K562 (cell line): ENCODE data around the gene SUPT16H. TPM values are rescaled to one million over a fixed set of nuclear protein-coding genes. Genes with fewer than 3 reads are reported as not detected.

Experiments used
- ATAC-seq: fragments of 200-7000 bp; cut with Tn5 transposase; 3 replicates; pipeline ENCODE4 v1.9.1; 2020; ENCODE audit warnings: moderate library complexity
- BruUV-seq: library from RNA; stranded (reverse); fragments of 400-500 nt; replicated peaks from 2 replicates; lab custom pipeline; 2021; lab: Mats Ljungman, UMichigan
- CTCF ChIA-PET: fragments of 300-600 bp; formaldehyde crosslinking; extraction: SDS; loops from one replicate; lab custom pipeline; 2021; ENCODE audit warnings: low intra/inter-chr PET ratio; lab: Yijun Ruan, JAX
- POLR2A ChIA-PET: fragments of 300-600, 350-650 bp; sonication (Branson Sonifier 250); formaldehyde crosslinking; extraction: SDS; loops from one replicate; lab custom pipeline; 2021; ENCODE audit warnings: antibody characterized with exemption, inconsistent platforms; lab: Yijun Ruan, JAX
- DNase-seq, 4 experiments: peaks; one replicate each; pipeline versions ENCODE4 v3.0.0 to v3.0.0-alpha.2; 2011 to 2018; ENCODE audit warnings: low spot score in 3 of 4, mixed read lengths in 3 of 4; ENCODE audit errors: extremely low read depth in 1 of 4
- FAIRE-seq: peaks from 2 replicates; lab custom pipeline; 2011; peaks lifted over from hg19 to GRCh38; lab: Jason Lieb, UNC
- H2AFZ ChIP-seq: 2 replicates; pipeline ENCODE4 v1.6.0; 2011; ENCODE audit warnings: low read depth, low read length, control low read depth, inconsistent platforms
- H3K27ac ChIP-seq: fragments of 200-600 bp; 3 replicates; pipeline ENCODE4 v1.8.0; 2011; ENCODE audit warnings: low read depth, mild to moderate bottlenecking, control low read depth, inconsistent platforms, low read length, moderate library complexity, mixed read lengths; ENCODE audit errors: extremely low read depth
- H3K27me3 ChIP-seq, 2 experiments: fragments of 300-600 bp in 1 of 2; 2 replicates in 1 of 2; 3 replicates in 1 of 2; pipeline versions ENCODE4 v1.6.0 to v1.8.0; 2011; ENCODE audit warnings: inconsistent platforms in 2 of 2, low read length in 2 of 2, mild to moderate bottlenecking in 1 of 2, mixed read lengths in 1 of 2, moderate library complexity in 1 of 2; ENCODE audit not compliant: control insufficient read depth in 2 of 2, insufficient read depth in 2 of 2
- H3K36me3 ChIP-seq: fragments of 300-600 bp; 3 replicates; pipeline ENCODE4 v1.8.0; 2011; ENCODE audit warnings: mild to moderate bottlenecking, low read length, inconsistent platforms; ENCODE audit not compliant: control insufficient read depth, insufficient read depth
- H3K4me1 ChIP-seq, 2 experiments: fragments of 200-600 bp in 1 of 2; replicated peaks in 1 of 2; 2 replicates in 1 of 2; 3 replicates in 1 of 2; pipeline versions ENCODE4 v1.5.1 to v1.8.0; 2011; ENCODE audit warnings: inconsistent platforms in 2 of 2, low read length in 2 of 2, mild to moderate bottlenecking in 1 of 2, mixed read lengths in 1 of 2, moderate library complexity in 1 of 2; ENCODE audit not compliant: control insufficient read depth in 2 of 2, insufficient read depth in 2 of 2
- H3K4me2 ChIP-seq: 2 replicates; pipeline ENCODE4 v1.6.1; 2011; ENCODE audit warnings: low read length, control low read depth, inconsistent platforms, mixed read lengths; ENCODE audit not compliant: insufficient read depth
- H3K4me3 ChIP-seq: fragments of 200-600 bp; sonication (generic), shearing (Covaris generic); 2 replicates; pipeline ENCODE4 v1.5.1; 2016; ENCODE audit warnings: control low read depth, inconsistent platforms
- H3K79me2 ChIP-seq: fragments of 200-600 bp; 3 replicates; pipeline ENCODE4 v1.8.0; 2011; ENCODE audit warnings: low read length, inconsistent platforms; ENCODE audit not compliant: control insufficient read depth, insufficient read depth
- H3K9ac ChIP-seq, 2 experiments: 2 replicates each; pipeline versions ENCODE4 v1.6.0 to v1.6.1; 2011; ENCODE audit warnings: low read depth in 2 of 2, low read length in 2 of 2, control low read depth in 1 of 2, inconsistent platforms in 1 of 2, mild to moderate bottlenecking in 1 of 2, mixed read lengths in 1 of 2; ENCODE audit not compliant: insufficient read depth in 1 of 2
- H3K9me1 ChIP-seq: one replicate; pipeline ENCODE4 v1.6.0; 2011; ENCODE audit warnings: inconsistent platforms, mild to moderate bottlenecking, low read length, moderate library complexity; ENCODE audit not compliant: control insufficient read depth, insufficient read depth
- H3K9me3 ChIP-seq: replicated peaks from 2 replicates; pipeline ENCODE4 v1.5.1; 2011; ENCODE audit warnings: low read depth, low read length, inconsistent platforms; ENCODE audit not compliant: control insufficient read depth, insufficient read depth
- H4K20me1 ChIP-seq: replicated peaks from 2 replicates; pipeline ENCODE4 v1.6.1; 2011; ENCODE audit warnings: low read length, inconsistent platforms, mixed read lengths; ENCODE audit not compliant: control insufficient read depth, insufficient read depth
- ERF ChIP-seq: fragments of 450-650 bp; formaldehyde crosslinking; IDR thresholded peaks from 2 replicates; pipeline ENCODE4 v1.4.0; 2020; ENCODE audit warnings: mild to moderate bottlenecking, mixed read lengths
- NEUROD1 ChIP-seq: fragments of 150-350 bp; IDR thresholded peaks from 2 replicates; pipeline ENCODE4 v1.6.1; 2014; ENCODE audit warnings: borderline replicate concordance, low read length, low read depth; ENCODE audit not compliant: partially characterized antibody
- NR2C1 ChIP-seq, 2 experiments: fragments of 450-650 bp; IDR thresholded peaks; 2 replicates each; pipeline ENCODE4 v1.6.1; 2017; ENCODE audit warnings: mild to moderate bottlenecking in 2 of 2, antibody characterized with exemption in 1 of 2, inconsistent platforms in 1 of 2, missing compliant biosample characterization in 1 of 2, missing genetic modification characterization in 1 of 2
- NR2C2 ChIP-seq, 2 experiments: fragments of 200-800 bp in 1 of 2; sonication (Bioruptor generic) in 1 of 2; sonication (generic) in 1 of 2; formaldehyde crosslinking in 1 of 2; IDR thresholded peaks; 2 replicates each; pipeline versions ENCODE4 v1.6.1 to v1.8.0; 2016 to 2022; ENCODE audit warnings: mild to moderate bottlenecking in 1 of 2, missing compliant biosample characterization in 1 of 2, missing genetic modification characterization in 1 of 2, missing genetic modification reagents in 1 of 2
- POLR2G ChIP-seq: fragments of 200-400 bp; formaldehyde crosslinking; IDR thresholded peaks from 2 replicates; pipeline ENCODE4 v1.6.1; 2017; ENCODE audit warnings: low read depth, mild to moderate bottlenecking, antibody characterized with exemption, low read length, moderate library complexity
- RERE ChIP-seq: sonication (generic); formaldehyde crosslinking; IDR thresholded peaks from 2 replicates; pipeline ENCODE4 v1.8.0; 2023; ENCODE audit warnings: missing genetic modification reagents, mild to moderate bottlenecking, borderline replicate concordance
- SP1 ChIP-seq: sonication (generic); formaldehyde crosslinking; IDR thresholded peaks from 2 replicates; pipeline ENCODE4 v1.8.1; 2022; ENCODE audit warnings: mild to moderate bottlenecking, missing genetic modification reagents
- SPI1 ChIP-seq: IDR thresholded peaks from 2 replicates; pipeline ENCODE4 v1.6.1; 2011; ENCODE audit warnings: low read depth, low read length, control low read depth, borderline replicate concordance
- TAL1 ChIP-seq: fragments of 450-650 bp; IDR thresholded peaks from 2 replicates; pipeline ENCODE4 v1.6.1; 2016; ENCODE audit warnings: mild to moderate bottlenecking
- ZNF740 ChIP-seq, 3 experiments: fragments of 200-800 bp in 1 of 3; sonication (Bioruptor generic) in 1 of 3; sonication (generic) in 1 of 3; formaldehyde crosslinking in 1 of 3; IDR thresholded peaks; 2 replicates each; pipeline versions ENCODE4 v1.6.1 to v1.8.0; 2016 to 2022; ENCODE audit warnings: mild to moderate bottlenecking in 2 of 3, missing compliant biosample characterization in 2 of 3, missing genetic modification characterization in 2 of 3, missing genetic modification reagents in 1 of 3
- WGBS: fragments of 100-300 bp; shearing (Covaris generic); methylation state at CpG from one replicate; pipeline ENCODE4 v1.1.6; 2016; ENCODE audit warnings: low coverage, mixed read lengths; ENCODE audit not compliant: insufficient coverage; ENCODE audit errors: missing lambda C conversion rate; 5-methylcytosine and 5-hydroxymethylcytosine counted together
- in situ Hi-C: fragments of 300-500 bp; cut with MboI; formaldehyde crosslinking; loops from 4 replicates; pipeline ENCODE4 v1.15.0; 2018; ENCODE audit warnings: inconsistent platforms, mixed read lengths
- intact Hi-C: fragments of 100-400 bp; cut with micrococcal nuclease; formaldehyde crosslinking; loops from 2 replicates; pipeline ENCODE4 v1.14.2; 2022
- polyA plus RNA-seq, 8 experiments: library from polyadenylated mRNA; depleted of rRNA in 4 of 8; stranded (reverse) in 5 of 8; unstranded in 3 of 8; fragments of >200 nt; fragmentation: Nextera tagmentation in 2 of 8; fragmentation: Illumina TruSeq in 1 of 8; extraction: Ambion mirVana in 2 of 8; extraction: Trizol in 1 of 8; gene quantifications; 2 replicates each; pipeline versions ENCODE4 v1.2.1 to v1.2.3, GENCODE V29; 2011 to 2014; ENCODE audit warnings: inconsistent platforms in 1 of 8, missing spikeins in 1 of 8
- total RNA-seq, 7 experiments: library from RNA; depleted of rRNA in 6 of 7; stranded (reverse); fragments of >200 nt in 6 of 7; fragmentation: Illumina TruSeq in 2 of 7; extraction: Trizol in 2 of 7; gene quantifications; 2 replicates each; pipeline versions ENCODE4 v1.2.1 to v1.2.3, GENCODE V29; 2011 to 2021; ENCODE audit warnings: low replicate concordance in 1 of 7
- TF ChIP-seq, protein P1 (sequence below): sonication (generic); IDR thresholded peaks from 2 replicates; pipeline ENCODE4 v1.6.1; 2016
- TF ChIP-seq, protein P2 (sequence below), 2 experiments: fragments of 250-450 bp in 1 of 2; fragments of 450-650 bp in 1 of 2; sonication (Bioruptor Pico) in 1 of 2; IDR thresholded peaks; 2 replicates each; pipeline versions ENCODE4 v1.6.1 to v1.8.0; 2016 to 2021; ENCODE audit warnings: mild to moderate bottlenecking in 2 of 2, moderate library complexity in 2 of 2, missing compliant biosample characterization in 1 of 2, missing genetic modification characterization in 1 of 2

SUPT16H gene
- total and polyA plus RNA-seq, 9 of the 15 experiments (the other 6 are each of a cell fraction or from before 2014, with no cell fraction given), result 75.4 to 152 (median 105) TPM

DNA sequence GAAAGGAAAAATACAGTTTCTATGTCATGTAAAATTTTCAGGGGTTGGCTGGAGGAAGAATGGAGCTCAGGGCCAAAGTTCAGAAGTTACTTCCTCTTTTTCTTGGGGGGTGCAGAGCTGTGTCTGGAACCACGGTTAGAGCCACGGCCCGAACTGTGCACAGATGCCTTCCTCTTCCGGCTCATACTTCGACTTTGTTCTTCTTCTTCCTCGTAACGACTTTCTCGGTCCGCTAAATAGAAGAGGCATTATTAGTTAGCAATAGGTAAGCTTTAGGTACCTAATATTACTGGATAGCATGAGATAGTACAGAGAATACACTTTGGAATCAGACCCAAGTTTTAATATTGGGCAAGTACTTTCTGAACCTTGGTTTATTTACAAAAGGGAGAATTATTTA is 31.2 kb downstream of the SUPT16H start:
- Histone ChIP-seq H3K27me3 (no peaks in the 10 kb centered on the region), H3K36me3 (peaks cover 64% of the 10 kb centered on the region), H3K79me2 (no peaks in the 10 kb centered on the region), H3K9me3 (no peaks in the 10 kb centered on the region), H3K9me1 (no peaks in the 10 kb centered on the region), H3K4me2 (no peak overlapping the region), H4K20me1 (no peaks in the 10 kb centered on the region), H3K4me1 (no peaks in the 10 kb centered on the region), H3K4me3 (no peak overlapping the region), H2AFZ (no peak overlapping the region)
- CTCF ChIA-PET, result no interaction called here
- ATAC-seq (peak; percentile 76), FAIRE-seq (no peak)
- intact Hi-C loops, result loop anchor here (10.0 kb wide), 1 partner anchor 88 kb away; the partner anchor contains the start of gene HNRNPC
- in situ Hi-C loops, result no loop called here
- POLR2A ChIA-PET, result interaction anchor here (0.6 to 1.1 kb wide), 5 partner anchors 12 to 87 kb away, joined by 3 to 4 read pairs (median 3); no protein-coding TSS in a partner anchor
- no TSS peak for BruUV-seq
- TF ChIP-seq NR2C1 (IDR thresholded peaks at IDR 0.05) (peak; percentile 72), NR2C1 (tag; IDR thresholded peaks at IDR 0.05) (peak; percentile 59; the same call in 1 of the 2 replicates), ERF (CRISPR knock-in tag) (no peak), TAL1 (no peak), SP1 (CRISPR knock-in tag) (no peak), ZNF740 (CRISPR knock-in tag; IDR thresholded peaks at IDR 0.05) (peak; percentile 86), ZNF740 (tag; IDR thresholded peaks at IDR 0.05) (no peak), RERE (CRISPR knock-in tag) (no peak), SPI1 (peak; percentile 44; the same call in 1 of the 2 replicates), POLR2G (no peak), NEUROD1 (no peak), NR2C2 (CRISPR knock-in tag; IDR thresholded peaks at IDR 0.05) (no peak), NR2C2 (tag; IDR thresholded peaks at IDR 0.05) (peak; percentile 57; the same call in 1 of the 2 replicates)
- TF ChIP-seq, protein P1, sequence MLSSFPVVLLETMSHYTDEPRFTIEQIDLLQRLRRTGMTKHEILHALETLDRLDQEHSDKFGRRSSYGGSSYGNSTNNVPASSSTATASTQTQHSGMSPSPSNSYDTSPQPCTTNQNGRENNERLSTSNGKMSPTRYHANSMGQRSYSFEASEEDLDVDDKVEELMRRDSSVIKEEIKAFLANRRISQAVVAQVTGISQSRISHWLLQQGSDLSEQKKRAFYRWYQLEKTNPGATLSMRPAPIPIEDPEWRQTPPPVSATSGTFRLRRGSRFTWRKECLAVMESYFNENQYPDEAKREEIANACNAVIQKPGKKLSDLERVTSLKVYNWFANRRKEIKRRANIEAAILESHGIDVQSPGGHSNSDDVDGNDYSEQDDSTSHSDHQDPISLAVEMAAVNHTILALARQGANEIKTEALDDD, result no peak
- TF ChIP-seq, protein P2, sequence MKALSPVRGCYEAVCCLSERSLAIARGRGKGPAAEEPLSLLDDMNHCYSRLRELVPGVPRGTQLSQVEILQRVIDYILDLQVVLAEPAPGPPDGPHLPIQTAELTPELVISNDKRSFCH (CRISPR knock-in tag; IDR thresholded peaks at IDR 0.05), result no peak
- TF ChIP-seq, protein P2 (tag; IDR thresholded peaks at IDR 0.05), result no peak
- TF ChIP-seq, all 486 proteins: peak for 4
- WGBS, result 55% methylated on average over 7 of the region's 9 CpGs
- H3K9ac ChIP-seq, result no peak overlapping the region
- H3K27ac ChIP-seq, result no peak overlapping the region; the same call in 2 of the 3 replicates
- peak in 1 of 4 experiments; percentile 28 for DNase-seq
